ENCODE results near the gene MAP7D3. TPM values are rescaled to one million over a fixed set of nuclear protein-coding genes. Genes with fewer than 3 reads are reported as not detected.

Gene MAP7D3
- total RNA-seq, 2 experiments from 2014 or later = 17.8 to 17.9 TPM

GRCh38 chrX:136203438-136203837 lies 47.8 kb downstream of the MAP7D3 start:
- Mint-ChIP-seq H3K27me3 (no peaks in the 10 kb centered on the region), H3K36me3 (no peaks in the 10 kb centered on the region), H3K4me3 (no peak overlapping the region), H3K9me3 (no peaks in the 10 kb centered on the region), H3K4me1 (peaks cover 17% of the 10 kb centered on the region), H3K27ac (no peak overlapping the region)
- DNase-seq = no peak

GRCh38 chrX:136202889-136203288 lies 48.3 kb downstream of the MAP7D3 start:
- DNase-seq = no peak
- H3K4me3 Mint-ChIP-seq = no peak overlapping the region
- H3K27me3 Mint-ChIP-seq = no peaks in the 10 kb centered on the region
- no peak overlapping the region for H3K27ac Mint-ChIP-seq
- H3K4me1 Mint-ChIP-seq = peaks cover 17% of the 10 kb centered on the region
- H3K36me3 Mint-ChIP-seq = no peaks in the 10 kb centered on the region
- H3K9me3 Mint-ChIP-seq = no peaks in the 10 kb centered on the region

GRCh38 chrX:136201601-136202000 lies 49.6 kb downstream of the MAP7D3 start:
- no peaks in the 10 kb centered on the region for H3K36me3 Mint-ChIP-seq
- H3K9me3 Mint-ChIP-seq = no peaks in the 10 kb centered on the region
- H3K27me3 Mint-ChIP-seq = no peaks in the 10 kb centered on the region
- DNase-seq = no peak
- no peak overlapping the region for H3K4me3 Mint-ChIP-seq
- H3K27ac Mint-ChIP-seq = no peak overlapping the region
- peaks cover 17% of the 10 kb centered on the region for H3K4me1 Mint-ChIP-seq

- H3K27me3 Mint-ChIP-seq = no peaks in the 10 kb centered on the region
- H3K9me3 Mint-ChIP-seq = no peaks in the 10 kb centered on the region
- DNase-seq = no peak
- no peak overlapping the region for H3K27ac Mint-ChIP-seq
- no peak overlapping the region for H3K4me3 Mint-ChIP-seq
- H3K36me3 Mint-ChIP-seq = no peaks in the 10 kb centered on the region
- H3K4me1 Mint-ChIP-seq = peaks cover 17% of the 10 kb centered on the region
These were observed 50.7 kb downstream of the MAP7D3 start for GRCh38 chrX:136200466-136200865.

GRCh38 chrX:136199365-136199764 lies 51.8 kb downstream of the MAP7D3 start:
- no peak overlapping the region for H3K4me3 Mint-ChIP-seq
- peaks cover 12% of the 10 kb centered on the region for H3K4me1 Mint-ChIP-seq
- DNase-seq = no peak
- H3K36me3 Mint-ChIP-seq = no peaks in the 10 kb centered on the region
- no peak overlapping the region for H3K27ac Mint-ChIP-seq
- no peaks in the 10 kb centered on the region for H3K27me3 Mint-ChIP-seq
- H3K9me3 Mint-ChIP-seq = no peaks in the 10 kb centered on the region

GRCh38 chrX:136198678-136199243 lies 52.4 kb downstream of the MAP7D3 start:
- no peak overlapping the region for H3K4me3 Mint-ChIP-seq
- peaks cover 4% of the 10 kb centered on the region for H3K36me3 Mint-ChIP-seq
- H3K4me1 Mint-ChIP-seq = peaks cover 15% of the 10 kb centered on the region
- no peaks in the 10 kb centered on the region for H3K9me3 Mint-ChIP-seq
- no peak for DNase-seq
- no peak overlapping the region for H3K27ac Mint-ChIP-seq
- no peaks in the 10 kb centered on the region for H3K27me3 Mint-ChIP-seq

GRCh38 chrX:136198010-136198409 lies 53.2 kb downstream of the MAP7D3 start:
- peaks cover 8% of the 10 kb centered on the region for H3K36me3 Mint-ChIP-seq
- no peak for DNase-seq
- H3K27me3 Mint-ChIP-seq = no peaks in the 10 kb centered on the region
- peaks cover 17% of the 10 kb centered on the region for H3K4me1 Mint-ChIP-seq
- no peaks in the 10 kb centered on the region for H3K9me3 Mint-ChIP-seq
- H3K4me3 Mint-ChIP-seq = no peak overlapping the region
- no peak overlapping the region for H3K27ac Mint-ChIP-seq

GRCh38 chrX:136196691-136197155 lies 54.5 kb downstream of the MAP7D3 start:
- H3K27me3 Mint-ChIP-seq = no peaks in the 10 kb centered on the region
- peaks cover 23% of the 10 kb centered on the region for H3K4me1 Mint-ChIP-seq
- H3K36me3 Mint-ChIP-seq = peaks cover 8% of the 10 kb centered on the region
- no peak overlapping the region for H3K27ac Mint-ChIP-seq
- no peaks in the 10 kb centered on the region for H3K9me3 Mint-ChIP-seq
- no peak overlapping the region for H3K4me3 Mint-ChIP-seq
- DNase-seq = no peak

GRCh38 chrX:136195247-136195646 lies 56.0 kb downstream of the MAP7D3 start:
- Mint-ChIP-seq H3K4me3 (no peak overlapping the region), H3K27ac (no peak overlapping the region), H3K9me3 (no peaks in the 10 kb centered on the region)

GRCh38 chrX:136194536-136194935 lies 56.7 kb downstream of the MAP7D3 start:
- Mint-ChIP-seq H3K4me3 (no peak overlapping the region), H3K27me3 (no peaks in the 10 kb centered on the region), H3K9me3 (no peaks in the 10 kb centered on the region), H3K4me1 (peaks cover 23% of the 10 kb centered on the region), H3K27ac (no peak overlapping the region), H3K36me3 (peaks cover 10% of the 10 kb centered on the region)
- no peak for DNase-seq

More at GRCh38 chrX:136195247-136195646, 56.0 kb downstream of the MAP7D3 start:
- Mint-ChIP-seq H3K36me3 (peaks cover 10% of the 10 kb centered on the region), H3K4me1 (peaks cover 23% of the 10 kb centered on the region), H3K27me3 (no peaks in the 10 kb centered on the region)
- DNase-seq = no peak

- no peak for DNase-seq
- Mint-ChIP-seq H3K36me3 (peaks cover 10% of the 10 kb centered on the region), H3K9me3 (no peaks in the 10 kb centered on the region), H3K4me3 (peak overlapping the region; percentile 27), H3K27ac (no peak overlapping the region), H3K27me3 (no peaks in the 10 kb centered on the region), H3K4me1 (peaks cover 23% of the 10 kb centered on the region)
These were observed 57.4 kb downstream of the MAP7D3 start for GRCh38 chrX:136193771-136194170.

GRCh38 chrX:136192839-136193414 lies 58.3 kb downstream of the MAP7D3 start:
- peaks cover 10% of the 10 kb centered on the region for H3K36me3 Mint-ChIP-seq
- peak overlapping the region; percentile 27 for H3K4me3 Mint-ChIP-seq
- no peaks in the 10 kb centered on the region for H3K27me3 Mint-ChIP-seq
- H3K9me3 Mint-ChIP-seq = no peaks in the 10 kb centered on the region
- H3K4me1 Mint-ChIP-seq = peaks cover 23% of the 10 kb centered on the region
- DNase-seq = no peak
- H3K27ac Mint-ChIP-seq = peak overlapping the region; percentile 42

GRCh38 chrX:136192135-136192534 lies 59.1 kb downstream of the MAP7D3 start:
- peaks cover 10% of the 10 kb centered on the region for H3K36me3 Mint-ChIP-seq
- peaks cover 23% of the 10 kb centered on the region for H3K4me1 Mint-ChIP-seq
- DNase-seq = no peak
- no peak overlapping the region for H3K4me3 Mint-ChIP-seq
- H3K27me3 Mint-ChIP-seq = no peaks in the 10 kb centered on the region
- no peaks in the 10 kb centered on the region for H3K9me3 Mint-ChIP-seq
- H3K27ac Mint-ChIP-seq = peak overlapping the region; percentile 42

- H3K4me1 Mint-ChIP-seq = peaks cover 23% of the 10 kb centered on the region
- DNase-seq = no peak
- peaks cover 10% of the 10 kb centered on the region for H3K36me3 Mint-ChIP-seq
- no peak overlapping the region for H3K27ac Mint-ChIP-seq
- no peaks in the 10 kb centered on the region for H3K9me3 Mint-ChIP-seq
- H3K4me3 Mint-ChIP-seq = no peak overlapping the region
- H3K27me3 Mint-ChIP-seq = no peaks in the 10 kb centered on the region
These were observed 60.0 kb downstream of the MAP7D3 start for GRCh38 chrX:136191171-136191570.

GRCh38 chrX:136190038-136190713 lies 61.0 kb downstream of the MAP7D3 start:
- DNase-seq = no peak
- no peaks in the 10 kb centered on the region for H3K27me3 Mint-ChIP-seq
- no peaks in the 10 kb centered on the region for H3K9me3 Mint-ChIP-seq
- peaks cover 23% of the 10 kb centered on the region for H3K4me1 Mint-ChIP-seq
- H3K4me3 Mint-ChIP-seq = no peak overlapping the region
- peaks cover 10% of the 10 kb centered on the region for H3K36me3 Mint-ChIP-seq
- H3K27ac Mint-ChIP-seq = no peak overlapping the region

GRCh38 chrX:136189222-136189621 lies 62.0 kb downstream of the MAP7D3 start:
- peaks cover 23% of the 10 kb centered on the region for H3K4me1 Mint-ChIP-seq
- no peaks in the 10 kb centered on the region for H3K27me3 Mint-ChIP-seq
- H3K27ac Mint-ChIP-seq = no peak overlapping the region
- peaks cover 10% of the 10 kb centered on the region for H3K36me3 Mint-ChIP-seq
- DNase-seq = no peak
- no peak overlapping the region for H3K4me3 Mint-ChIP-seq
- no peaks in the 10 kb centered on the region for H3K9me3 Mint-ChIP-seq

All from activated naive CD8-positive, alpha-beta T cell treated with anti-CD3 and anti-CD28 coated beads for 36 hours (primary cell).